Measurements from ENCODE around the gene SCYGR1. TPM values are rescaled to one million over a fixed set of nuclear protein-coding genes. Genes with fewer than 3 reads are reported as not detected.
"Not testable (repeated sequence)": the region's sequence is repeated elsewhere in the genome, so short reads cannot be mapped to it uniquely, and the experiment has no call there.

The SCYGR1 gene
- not detected in 2 replicates for total RNA-seq (2022)
- not detected for Bru-seq, nascent RNA
- not detected for BruChase-seq, experiment 1, labeled RNA remaining after a 2-hour chase
- BruChase-seq, experiment 2, labeled RNA remaining after a 6-hour chase = not detected
- long read RNA-seq = 0 reads

- intact Hi-C loops (cut with micrococcal nuclease; ENCODE audit: unreplicated experiment); H3K9me3 ChIP-seq; H3K27me3 ChIP-seq (replicated peaks; ENCODE audit: control insufficient read depth, insufficient read depth, low read length); H3K36me3 Mint-ChIP-seq (ENCODE audit: insufficient read depth, unreplicated experiment); BruUV-seq (replicated peaks); CTCF ChIA-PET; H3K27ac Mint-ChIP-seq (ENCODE audit: unreplicated experiment); H3K4me3 ChIP-seq (ENCODE audit: low read depth, low read length); POLR2A ChIA-PET; DNase-seq; H3K27me3 Mint-ChIP-seq (ENCODE audit: insufficient read depth, unreplicated experiment); H3K9me3 Mint-ChIP-seq (ENCODE audit: unreplicated experiment); H3K36me3 ChIP-seq (ENCODE audit: control insufficient read depth, insufficient read depth, low read length); H3K4me3 Mint-ChIP-seq (ENCODE audit: unreplicated experiment): not testable (repeated sequence)
- H3K4me1 Mint-ChIP-seq (ENCODE audit: low read depth, unreplicated experiment) = peaks cover 14% of the 10 kb centered on the region
- peaks cover 19% of the 10 kb centered on the region for H3K4me1 ChIP-seq
Observed at GRCh38 chr2:227387583-227387982, at the start of gene SCYGR1. TSS of gene SCYGR1 (minus strand) at chr2:227387949. CDS start at chr2:227387949, 0 bp downstream.

GRCh38 chr2:227436436-227437174 lies 48.9 kb upstream of the SCYGR1 start:
- H3K4me3 ChIP-seq (ENCODE audit: low read depth, low read length) = no peak overlapping the region
- H3K9me3 Mint-ChIP-seq (ENCODE audit: unreplicated experiment) = peaks cover 10% of the 10 kb centered on the region
- CTCF ChIA-PET = no interaction called here
- H3K4me1 ChIP-seq = no peaks in the 10 kb centered on the region
- no peak overlapping the region for H3K27ac Mint-ChIP-seq (ENCODE audit: unreplicated experiment)
- TF ChIP-seq CTCF (IDR thresholded peaks at IDR 0.05; ENCODE audit: insufficient read depth in 1 of 2, low read depth in 1 of 2, low read length in 1 of 2, severe bottlenecking in 1 of 2, unreplicated experiment in 1 of 2) = no peak
- POLR2A ChIA-PET = no interaction called here
- H3K36me3 ChIP-seq (ENCODE audit: control insufficient read depth, insufficient read depth, low read length) = no peaks in the 10 kb centered on the region
- no TSS peak for BruUV-seq (replicated peaks)
- intact Hi-C loops (cut with micrococcal nuclease; ENCODE audit: unreplicated experiment) = no loop called here
- H3K36me3 Mint-ChIP-seq (ENCODE audit: insufficient read depth, unreplicated experiment) = no peaks in the 10 kb centered on the region
- H3K4me1 Mint-ChIP-seq (ENCODE audit: low read depth, unreplicated experiment) = no peaks in the 10 kb centered on the region
- H3K27me3 ChIP-seq (replicated peaks; ENCODE audit: control insufficient read depth, insufficient read depth, low read length) = no peaks in the 10 kb centered on the region
- H3K27me3 Mint-ChIP-seq (ENCODE audit: insufficient read depth, unreplicated experiment) = no peaks in the 10 kb centered on the region
- no peak for DNase-seq
- H3K4me3 Mint-ChIP-seq (ENCODE audit: unreplicated experiment) = no peak overlapping the region
- peaks cover 10% of the 10 kb centered on the region for H3K9me3 ChIP-seq

GRCh38 chr2:227433171-227433570 lies 45.4 kb upstream of the SCYGR1 start:
- H3K9me3 ChIP-seq = peaks cover 10% of the 10 kb centered on the region
- Mint-ChIP-seq H3K27ac (ENCODE audit: unreplicated experiment) (no peak overlapping the region), H3K4me3 (ENCODE audit: unreplicated experiment) (no peak overlapping the region), H3K27me3 (ENCODE audit: insufficient read depth, unreplicated experiment) (no peaks in the 10 kb centered on the region), H3K36me3 (ENCODE audit: insufficient read depth, unreplicated experiment) (no peaks in the 10 kb centered on the region), H3K4me1 (ENCODE audit: low read depth, unreplicated experiment) (no peaks in the 10 kb centered on the region), H3K9me3 (ENCODE audit: unreplicated experiment) (peaks cover 10% of the 10 kb centered on the region)
- POLR2A ChIA-PET = no interaction called here
- no peak overlapping the region for H3K4me3 ChIP-seq (ENCODE audit: low read depth, low read length)
- no TSS peak for BruUV-seq (replicated peaks)
- no peak for DNase-seq
- intact Hi-C loops (cut with micrococcal nuclease; ENCODE audit: unreplicated experiment) = no loop called here
- TF ChIP-seq CTCF (IDR thresholded peaks at IDR 0.05; ENCODE audit: insufficient read depth in 1 of 2, low read depth in 1 of 2, low read length in 1 of 2, severe bottlenecking in 1 of 2, unreplicated experiment in 1 of 2) = no peak
- CTCF ChIA-PET = no interaction called here
- H3K36me3 ChIP-seq (ENCODE audit: control insufficient read depth, insufficient read depth, low read length) = no peaks in the 10 kb centered on the region
- H3K4me1 ChIP-seq = no peaks in the 10 kb centered on the region
- no peaks in the 10 kb centered on the region for H3K27me3 ChIP-seq (replicated peaks; ENCODE audit: control insufficient read depth, insufficient read depth, low read length)
